PC-3 (cell line): Measurements from ENCODE around the gene MLXIPL. TPM values are rescaled to one million over a fixed set of nuclear protein-coding genes. Genes with fewer than 3 reads are reported as not detected.
"Not testable (repeated sequence)": the region's sequence is repeated elsewhere in the genome, so short reads cannot be mapped to it uniquely, and the experiment has no call there.

Source experiments
- ATAC-seq: fragments of 200-7000 bp; cut with Tn5 transposase; 2 replicates; pipeline ENCODE4 v1.9.1; 2020; ENCODE audit warnings: mild to moderate bottlenecking, moderate library complexity
- BruUV-seq: library from RNA; stranded (reverse); fragments of 400-500 nt; replicated peaks from 2 replicates; lab custom pipeline; 2021; lab: Mats Ljungman, UMichigan
- CTCF ChIA-PET: fragments of 300-600 bp; sonication (Branson Sonifier 250); formaldehyde crosslinking; loops from one replicate; lab custom pipeline; 2022; ENCODE audit warnings: antibody characterized with exemption; lab: Charles Lee
- POLR2A ChIA-PET: fragments of 300-600 bp; sonication (Branson Sonifier 250); formaldehyde crosslinking; loops from one replicate; lab custom pipeline; 2022; ENCODE audit warnings: antibody characterized with exemption; ENCODE audit not compliant: unreplicated experiment; lab: Charles Lee
- DNase-seq: peaks from one replicate; pipeline ENCODE4 v3.0.0-alpha.2; 2015
- H2AFZ ChIP-seq: fragments of 300-600 bp; sonication (generic); 2 replicates; pipeline ENCODE4 v1.6.0; 2016; ENCODE audit warnings: antibody characterized with exemption, low read length
- H3F3A ChIP-seq: fragments of 300-600 bp; sonication (generic); one replicate; pipeline ENCODE4 v1.6.0; 2017; ENCODE audit warnings: antibody characterized with exemption, low read length, control low read depth, mild to moderate bottlenecking; ENCODE audit not compliant: unreplicated experiment
- H3K27ac ChIP-seq: fragments of 300-600 bp; sonication (generic); 2 replicates; pipeline ENCODE4 v1.5.1; 2016; ENCODE audit warnings: mild to moderate bottlenecking, low read length
- H3K27me3 ChIP-seq: fragments of 300-600 bp; sonication (generic); 2 replicates; pipeline ENCODE4 v1.6.1; 2016; ENCODE audit warnings: low read length, mixed read lengths
- H3K36me3 ChIP-seq: fragments of 300-600 bp; sonication (generic); 2 replicates; pipeline ENCODE4 v1.6.1; 2016; ENCODE audit warnings: low read depth, mixed run types, low read length, mixed read lengths
- H3K4me1 ChIP-seq: fragments of 300-600 bp; sonication (generic); 2 replicates; pipeline ENCODE4 v1.5.1; 2016; ENCODE audit warnings: low read length; ENCODE audit not compliant: insufficient read depth
- H3K4me2 ChIP-seq: fragments of 300-600 bp; sonication (generic); 2 replicates; pipeline ENCODE4 v1.6.0; 2016; ENCODE audit warnings: low read length
- H3K4me3 ChIP-seq: fragments of 300-600 bp; sonication (generic); 2 replicates; pipeline ENCODE4 v1.5.1; 2016; ENCODE audit warnings: mild to moderate bottlenecking, low read length, mixed read lengths
- H3K79me2 ChIP-seq: fragments of 300-600 bp; sonication (generic); 2 replicates; pipeline ENCODE4 v1.6.1; 2017; ENCODE audit warnings: low read length, mixed read lengths
- H3K9ac ChIP-seq: fragments of 300-600 bp; sonication (generic); 2 replicates; pipeline ENCODE4 v1.6.0; 2016; ENCODE audit warnings: mild to moderate bottlenecking, low read length
- H3K9me2 ChIP-seq: fragments of 300-600 bp; sonication (generic); replicated peaks from 2 replicates; pipeline ENCODE4 v1.6.1; 2016; ENCODE audit warnings: mixed run types, low read length, mixed read lengths
- H3K9me3 ChIP-seq: fragments of 300-600 bp; sonication (generic); 2 replicates; pipeline ENCODE4 v1.6.1; 2016; ENCODE audit warnings: low read length, mixed read lengths
- H4K20me1 ChIP-seq: fragments of 300-600 bp; sonication (generic); 2 replicates; pipeline ENCODE4 v1.6.1; 2016; ENCODE audit warnings: low read length, mixed read lengths
- EZH2 ChIP-seq: fragments of 300-600 bp; sonication (generic); IDR thresholded peaks from one replicate; pipeline ENCODE4 v1.6.1; 2017; ENCODE audit warnings: antibody characterized with exemption, mild to moderate bottlenecking, low read length; ENCODE audit not compliant: unreplicated experiment
- EZH2phosphoT487 ChIP-seq: fragments of 300-600 bp; sonication (generic); IDR thresholded peaks from 2 replicates; pipeline ENCODE4 v1.6.1; 2018; ENCODE audit warnings: mild to moderate bottlenecking, antibody characterized with exemption, low read length, borderline replicate concordance
- intact Hi-C: fragments of 100-400 bp; cut with micrococcal nuclease; formaldehyde crosslinking; loops from 2 replicates; pipeline ENCODE4 v1.9.0; 2023
- total RNA-seq: library from RNA; depleted of rRNA; stranded (reverse); fragments of >200 nt; gene quantifications from 2 replicates; pipeline ENCODE4 v1.2.3, GENCODE V29; 2014
- TF ChIP-seq, protein P1 (sequence below): fragments of 300-600 bp; sonication (generic); conservative IDR thresholded peaks from 2 replicates; pipeline ENCODE4 v1.5.1; 2017; ENCODE audit warnings: antibody characterized with exemption, low read depth, mild to moderate bottlenecking, low read length

The MLXIPL gene
- total RNA-seq, 1 experiment from 2014 or later, result 4.7 TPM

DNA sequence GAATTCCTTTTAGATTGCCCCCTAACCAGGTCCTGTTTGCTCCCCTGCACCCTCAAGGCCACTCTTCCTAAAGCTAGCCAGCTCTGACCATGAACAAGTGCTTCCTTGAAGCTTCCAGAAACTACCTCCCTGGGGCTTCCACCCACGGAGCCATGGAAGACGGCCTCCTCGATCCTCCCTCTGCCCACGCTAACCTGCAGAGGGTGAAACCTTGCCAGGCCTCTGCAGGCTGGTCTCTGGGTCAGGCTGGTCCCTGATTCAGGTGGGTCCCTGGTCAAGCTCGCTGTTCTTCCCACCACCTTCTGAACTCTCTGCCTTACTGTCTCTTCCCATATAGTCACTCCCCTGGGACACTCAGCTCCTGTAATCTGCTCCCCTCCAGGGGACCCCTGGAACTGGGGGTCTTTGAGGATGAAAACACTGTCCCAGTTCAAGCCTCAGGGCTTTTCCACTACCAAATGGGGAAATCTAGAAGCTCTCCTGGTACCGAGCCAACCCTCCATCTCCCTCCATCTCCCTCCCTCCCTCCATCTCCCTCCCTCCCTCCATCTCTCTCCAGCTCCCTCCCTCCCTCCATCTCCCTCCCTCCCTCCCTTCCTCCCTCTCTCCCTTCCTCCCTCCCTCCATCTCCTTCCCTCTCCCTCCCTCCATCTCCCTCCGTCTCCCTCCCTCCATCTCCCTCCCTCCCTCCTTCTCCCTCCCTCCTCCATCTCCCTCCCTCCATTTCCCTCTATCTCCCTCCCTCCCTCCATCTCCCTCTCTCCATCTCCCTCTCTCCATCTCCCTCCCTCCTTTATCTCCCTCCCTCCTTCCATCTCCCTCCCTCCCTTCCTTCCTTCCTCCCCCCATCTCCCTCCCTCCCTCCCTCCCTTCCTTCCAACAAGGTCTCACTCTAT, 2.9 kb downstream of the MLXIPL start:
- Histone ChIP-seq H4K20me1 (no peaks in the 10 kb centered on the region), H3F3A (no peaks in the 10 kb centered on the region), H2AFZ (no peak overlapping the region), H3K79me2 (no peaks in the 10 kb centered on the region), H3K36me3 (no peaks in the 10 kb centered on the region), H3K4me3 (no peak overlapping the region), H3K4me2 (no peak overlapping the region), H3K9ac (no peak overlapping the region), H3K9me2 (no peaks in the 10 kb centered on the region), H3K27me3 (peaks cover 13% of the 10 kb centered on the region), H3K4me1 (peaks cover 5% of the 10 kb centered on the region; the same call in 1 of the 2 replicates), H3K9me3 (no peaks in the 10 kb centered on the region), H3K27ac (no peak overlapping the region)
- BruUV-seq, result no TSS peak
- ATAC-seq (no peak), DNase-seq (no peak)
- TF ChIP-seq EZH2 (no peak), EZH2phosphoT487 (no peak)
- TF ChIP-seq, protein P1, sequence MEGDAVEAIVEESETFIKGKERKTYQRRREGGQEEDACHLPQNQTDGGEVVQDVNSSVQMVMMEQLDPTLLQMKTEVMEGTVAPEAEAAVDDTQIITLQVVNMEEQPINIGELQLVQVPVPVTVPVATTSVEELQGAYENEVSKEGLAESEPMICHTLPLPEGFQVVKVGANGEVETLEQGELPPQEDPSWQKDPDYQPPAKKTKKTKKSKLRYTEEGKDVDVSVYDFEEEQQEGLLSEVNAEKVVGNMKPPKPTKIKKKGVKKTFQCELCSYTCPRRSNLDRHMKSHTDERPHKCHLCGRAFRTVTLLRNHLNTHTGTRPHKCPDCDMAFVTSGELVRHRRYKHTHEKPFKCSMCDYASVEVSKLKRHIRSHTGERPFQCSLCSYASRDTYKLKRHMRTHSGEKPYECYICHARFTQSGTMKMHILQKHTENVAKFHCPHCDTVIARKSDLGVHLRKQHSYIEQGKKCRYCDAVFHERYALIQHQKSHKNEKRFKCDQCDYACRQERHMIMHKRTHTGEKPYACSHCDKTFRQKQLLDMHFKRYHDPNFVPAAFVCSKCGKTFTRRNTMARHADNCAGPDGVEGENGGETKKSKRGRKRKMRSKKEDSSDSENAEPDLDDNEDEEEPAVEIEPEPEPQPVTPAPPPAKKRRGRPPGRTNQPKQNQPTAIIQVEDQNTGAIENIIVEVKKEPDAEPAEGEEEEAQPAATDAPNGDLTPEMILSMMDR, result no peak
- CTCF ChIA-PET, result no interaction called here
- intact Hi-C loops, result loop anchor here (10.0 kb wide), 1 partner anchor 233 kb away; no protein-coding TSS in a partner anchor
- POLR2A ChIA-PET, result interaction anchor here (0.5 kb wide), 1 partner anchor 89 kb away, joined by 5 read pairs; no protein-coding TSS in a partner anchor

DNA sequence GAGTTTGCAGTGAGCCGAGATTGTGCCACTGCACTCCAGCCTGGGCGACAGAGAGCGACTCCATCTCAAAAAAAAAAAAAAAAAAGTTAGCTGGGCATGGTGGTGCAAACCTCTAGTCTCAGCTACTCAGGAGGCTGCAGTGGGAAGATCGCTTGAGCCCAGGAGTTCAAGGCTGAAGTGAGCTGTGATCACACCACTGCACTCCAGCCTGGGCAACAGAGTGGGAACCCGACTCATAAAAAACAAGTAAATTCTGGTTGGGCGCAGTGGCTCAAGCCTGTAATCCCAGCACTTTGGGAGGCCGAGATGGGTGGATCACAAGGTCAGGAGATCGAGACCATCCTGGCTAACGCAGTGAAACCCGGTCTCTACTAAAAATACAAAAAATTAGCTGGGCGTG, 4.9 kb downstream of the MLXIPL start:
- H3K27me3 ChIP-seq, result peaks cover 13% of the 10 kb centered on the region
- H3K9ac ChIP-seq, POLR2A ChIA-PET, H3K4me3 ChIP-seq, H3K36me3 ChIP-seq, H3K4me2 ChIP-seq, H2AFZ ChIP-seq, BruUV-seq, H3K9me3 ChIP-seq, ATAC-seq, H4K20me1 ChIP-seq, H3K4me1 ChIP-seq, H3K9me2 ChIP-seq, H3K79me2 ChIP-seq, H3F3A ChIP-seq, intact Hi-C loops, CTCF ChIA-PET, H3K27ac ChIP-seq, DNase-seq: not testable (repeated sequence)

DNA sequence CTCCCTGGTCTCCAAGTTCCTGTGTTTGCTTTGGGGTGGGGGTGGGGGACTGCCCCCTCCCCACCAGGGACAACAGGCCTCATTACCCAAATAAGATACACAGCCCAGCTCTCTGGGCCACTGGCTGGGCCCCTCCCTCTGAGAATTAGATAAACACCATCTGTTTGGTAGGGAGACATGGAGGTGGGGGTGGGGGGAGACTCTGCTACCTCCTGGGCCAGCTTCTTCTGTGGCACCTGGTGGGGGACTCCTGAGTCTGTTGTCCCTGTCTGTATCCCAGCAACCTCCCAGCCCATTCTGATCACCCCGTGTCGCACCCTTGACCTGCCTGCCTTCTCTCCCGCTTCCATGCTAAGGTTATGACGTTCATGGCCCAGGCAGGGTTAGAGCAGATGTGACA, 5.8 kb downstream of the MLXIPL start:
- CTCF ChIA-PET, result no interaction called here
- POLR2A ChIA-PET, result no interaction called here
- Histone ChIP-seq H3K9ac (no peak overlapping the region), H3K4me2 (no peak overlapping the region), H3K9me2 (no peaks in the 10 kb centered on the region), H4K20me1 (no peaks in the 10 kb centered on the region), H3K27ac (no peak overlapping the region), H3K79me2 (no peaks in the 10 kb centered on the region), H3K9me3 (no peaks in the 10 kb centered on the region), H3K4me3 (no peak overlapping the region), H2AFZ (no peak overlapping the region), H3K4me1 (0 out of 2 replicates have a peak, but pooled peaks cover 5% of the 10 kb centered on the region), H3F3A (no peaks in the 10 kb centered on the region), H3K27me3 (peaks cover 7% of the 10 kb centered on the region), H3K36me3 (no peaks in the 10 kb centered on the region)
- intact Hi-C loops, result no loop called here
- ATAC-seq (no peak), DNase-seq (no peak)
- no peak for TF ChIP-seq EZH2phosphoT487
- TF ChIP-seq EZH2, result no peak
- TF ChIP-seq, protein P1, result no peak
- no TSS peak for BruUV-seq

DNA sequence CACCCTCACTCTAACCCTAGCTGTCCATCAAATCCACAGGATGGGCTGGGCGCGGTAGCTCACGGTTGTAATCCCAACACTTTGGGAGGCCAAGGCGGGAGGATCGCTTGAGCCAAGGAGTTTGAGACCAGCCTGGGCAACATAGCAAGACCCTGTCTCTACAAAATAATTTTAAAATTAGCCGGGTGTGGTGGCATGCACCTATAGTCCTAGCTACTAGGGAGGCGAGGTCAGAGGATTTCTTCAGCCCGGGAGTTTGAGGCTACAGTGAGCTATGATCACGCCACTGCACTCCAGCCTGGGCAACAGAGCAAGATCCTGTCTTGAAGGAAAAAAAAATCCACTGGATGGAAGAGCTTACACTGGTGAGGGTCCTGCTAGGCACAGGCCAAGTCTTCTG, 6.8 kb downstream of the MLXIPL start:
- H4K20me1 ChIP-seq, result not testable (repeated sequence)

More for the DNA sequence above, 6.8 kb downstream of the MLXIPL start:
- POLR2A ChIA-PET, intact Hi-C loops, H3K4me3 ChIP-seq, H3K4me1 ChIP-seq, H3K4me2 ChIP-seq, H2AFZ ChIP-seq, ATAC-seq, H3K9me2 ChIP-seq, DNase-seq, H3K9me3 ChIP-seq, BruUV-seq, H3K79me2 ChIP-seq, H3F3A ChIP-seq, H3K9ac ChIP-seq, H3K27me3 ChIP-seq, H3K27ac ChIP-seq, H3K36me3 ChIP-seq: not testable (repeated sequence)
- CTCF ChIA-PET, result interaction anchor here (0.6 kb wide), 1 partner anchor 11 kb away, joined by 3 read pairs; no protein-coding TSS in a partner anchor
